Mucosa of descending colon (tissue), 3 donors: ENCODE results near the gene COIL. TPM values are rescaled to one million over a fixed set of nuclear protein-coding genes. Genes with fewer than 3 reads are reported as not detected.

Experiments
- ATAC-seq: fragments of 200-7000 bp; cut with Tn5 transposase; one replicate; pipeline ENCODE4 v1.9.1; 2020; ENCODE audit warnings: mild to moderate bottlenecking, moderate library complexity
- DNase-seq, 3 donors: peaks; one replicate each; pipeline ENCODE4 v3.0.0-alpha.2; 2020
- H3K36me3 ChIP-seq: fragments of 200-600 bp; one replicate; pipeline ENCODE4 v1.8.0; 2021; ENCODE audit warnings: low read depth, mild to moderate bottlenecking
- H3K4me1 ChIP-seq: fragments of 200-600 bp; one replicate; pipeline ENCODE4 v1.8.0; 2021; ENCODE audit warnings: low read depth, mild to moderate bottlenecking
- H3K4me3 ChIP-seq: fragments of 200-600 bp; one replicate; pipeline ENCODE4 v1.8.0; 2021; ENCODE audit warnings: mild to moderate bottlenecking
- H3K9me3 ChIP-seq: fragments of 200-600 bp; one replicate; pipeline ENCODE4 v1.8.0; 2021; ENCODE audit warnings: mild to moderate bottlenecking
- CTCF ChIP-seq: fragments of 200-600 bp; IDR thresholded peaks from one replicate; pipeline ENCODE4 v1.8.0; 2022; ENCODE audit warnings: antibody characterized with exemption, mild to moderate bottlenecking
- intact Hi-C, 2 donors: fragments of 100-400 bp; cut with DNase I in 1 of 2; cut with micrococcal nuclease in 1 of 2; formaldehyde crosslinking; loops; one replicate each; pipeline versions ENCODE4 v1.11.0 to v1.11.1; 2022; cut with DNase I, micrococcal nuclease
- total RNA-seq, 3 donors: library from RNA; stranded (reverse); fragmentation: NEBNext Ultra II Directional in 2 of 3; extraction: Animal tissue kit (Norgen Biotek cat#: 25700) in 2 of 3; gene quantifications; one replicate each; pipeline versions ENCODE4 v1.2.1 to v1.2.4, GENCODE V29; 2021 to 2023
- donor health status: DM: no; HTN: no; CAD: no; lungs with moderate emphysema.
- donor health status: DM: no; HTN: no; CAD: no.
- donor health status: DM: no; HTN: yes; CAD: no.

Gene COIL
- total RNA-seq, 3 donors from 2014 or later = 12.7 to 15.3 (median 14.1) TPM

DNA sequence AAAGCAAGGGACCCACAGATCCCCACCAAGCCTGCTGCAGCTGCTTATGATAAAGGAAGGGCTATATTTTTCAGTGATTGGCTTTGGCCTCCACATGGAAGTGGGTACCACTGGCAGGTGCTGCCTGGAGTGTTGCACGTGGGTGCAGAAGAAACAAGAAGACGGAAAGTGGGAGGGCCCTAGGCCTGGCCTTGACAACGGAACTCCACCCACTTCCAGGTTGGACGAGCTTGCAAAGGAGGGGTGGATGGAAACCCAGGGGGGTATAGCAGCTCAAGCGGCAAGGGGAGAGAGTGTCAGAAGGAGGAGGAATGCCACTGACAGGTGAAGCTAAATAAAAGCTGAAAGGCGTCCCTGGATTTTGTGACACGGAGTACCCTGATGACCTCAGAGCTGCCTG is 67.3 kb downstream of the COIL start:
- no peaks in the 10 kb centered on the region for H3K36me3 ChIP-seq
- DNase-seq (no peak), ATAC-seq (no peak)
- intact Hi-C loops = no loop called here
- H3K4me3 ChIP-seq = no peak overlapping the region
- TF ChIP-seq CTCF = no peak
- H3K4me1 ChIP-seq = peaks cover 3% of the 10 kb centered on the region
- H3K9me3 ChIP-seq = no peaks in the 10 kb centered on the region

DNA sequence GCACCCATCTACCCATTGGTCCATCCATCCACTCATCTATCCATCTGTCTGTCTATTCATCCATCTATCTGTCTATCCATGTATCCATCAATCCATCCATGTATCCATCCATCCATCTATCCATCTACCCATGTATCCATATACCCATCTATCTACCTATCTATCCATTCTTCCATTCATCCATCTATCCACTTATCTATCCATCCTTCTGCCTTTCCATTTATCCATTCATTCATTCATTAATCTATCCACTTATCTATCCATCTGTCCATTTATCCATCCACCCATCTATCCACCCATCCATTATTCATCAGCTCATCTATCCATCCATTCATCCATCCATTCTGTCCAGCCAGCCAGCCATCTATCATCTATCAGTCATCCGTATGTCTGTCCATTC is 68.5 kb downstream of the COIL start:
- no peak for ATAC-seq
- intact Hi-C loops = no loop called here
- no peak for TF ChIP-seq CTCF
- Histone ChIP-seq H3K4me1 (peaks cover 3% of the 10 kb centered on the region), H3K9me3 (peaks cover 8% of the 10 kb centered on the region), H3K36me3 (no peaks in the 10 kb centered on the region), H3K4me3 (no peak overlapping the region)
- no peak for DNase-seq

- peaks cover 6% of the 10 kb centered on the region for H3K4me1 ChIP-seq
- intact Hi-C loops = no loop called here
- ATAC-seq = no peak
- no peak for TF ChIP-seq CTCF
- DNase-seq = peak in 1 of 3 donors; percentile 57
- H3K9me3 ChIP-seq = peaks cover 8% of the 10 kb centered on the region
- no peak overlapping the region for H3K4me3 ChIP-seq
- H3K36me3 ChIP-seq = no peaks in the 10 kb centered on the region
These were observed 69.1 kb downstream of the COIL start for GRCh38 chr17:56891751-56892150.

- Histone ChIP-seq H3K4me3 (no peak overlapping the region), H3K4me1 (peaks cover 8% of the 10 kb centered on the region), H3K9me3 (peaks cover 8% of the 10 kb centered on the region), H3K36me3 (no peaks in the 10 kb centered on the region)
- DNase-seq (no peak), ATAC-seq (no peak)
- intact Hi-C loops = no loop called here
- TF ChIP-seq CTCF = no peak
These were observed 69.8 kb downstream of the COIL start for GRCh38 chr17:56890906-56891674.

DNA sequence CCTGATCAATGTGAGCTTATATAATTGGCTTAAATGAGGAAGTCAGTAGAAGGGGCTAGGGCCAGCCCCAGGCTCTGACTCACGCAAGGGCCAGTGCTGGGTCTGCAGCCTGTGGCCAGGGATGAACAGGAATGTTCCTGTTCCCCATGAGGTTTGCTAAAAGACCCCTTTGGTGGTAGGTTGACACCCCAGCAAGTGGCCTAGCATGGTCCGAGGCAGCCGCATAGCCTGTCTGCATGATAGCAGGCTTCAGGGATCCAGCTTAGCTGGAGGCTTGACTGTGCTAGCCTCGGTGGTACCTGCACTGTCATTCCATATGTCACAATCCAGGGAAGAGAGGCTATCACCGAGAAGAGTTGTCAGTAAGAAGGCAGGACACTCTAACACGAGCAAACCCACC is 70.5 kb downstream of the COIL start:
- intact Hi-C loops = no loop called here
- no peaks in the 10 kb centered on the region for H3K36me3 ChIP-seq
- DNase-seq (no peak), ATAC-seq (no peak)
- TF ChIP-seq CTCF = no peak
- H3K9me3 ChIP-seq = peaks cover 8% of the 10 kb centered on the region
- H3K4me3 ChIP-seq = no peak overlapping the region
- H3K4me1 ChIP-seq = peaks cover 15% of the 10 kb centered on the region

Other genes with a start within 250 kb of the COIL start
- gene C17orf67, start 127.1 kb downstream of the COIL start, total RNA-seq = 1 to 10 TPM; 1.1 to 3.4 (median 1.1) TPM
- gene DGKE, start 126.9 kb downstream of the COIL start, total RNA-seq = 10 to 100 TPM in 1 of 3 donors, 1 to 10 TPM in 2; 5.8 to 22.2 (median 9.8) TPM
- gene TRIM25, start 47.0 kb downstream of the COIL start, total RNA-seq = 100 to 1,000 TPM in 2 of 3 donors, 10 to 100 TPM in 1; 76.1 to 130 (median 115) TPM
- gene SCPEP1, start 17.1 kb upstream of the COIL start, total RNA-seq = 10 to 100 TPM; 10.3 to 74.2 (median 27.7) TPM
- gene AKAP1, start 124.2 kb upstream of the COIL start, total RNA-seq = 100 to 1,000 TPM; 131 to 194 (median 155) TPM